GM11168 (cell line): ENCODE results near the gene ATP8B4.
"Not testable (repeated sequence)": the region's sequence is repeated elsewhere in the genome, so short reads cannot be mapped to it uniquely, and the experiment has no call there.

Experiments
- in situ Hi-C: fragments of 300-500 bp; cut with MboI; formaldehyde crosslinking; loops from one replicate; pipeline ENCODE4 v1.12.0; 2022; ENCODE audit warnings: low sequenced_read_pairs; ENCODE audit not compliant: unreplicated experiment

ATP8B4 gene

DNA sequence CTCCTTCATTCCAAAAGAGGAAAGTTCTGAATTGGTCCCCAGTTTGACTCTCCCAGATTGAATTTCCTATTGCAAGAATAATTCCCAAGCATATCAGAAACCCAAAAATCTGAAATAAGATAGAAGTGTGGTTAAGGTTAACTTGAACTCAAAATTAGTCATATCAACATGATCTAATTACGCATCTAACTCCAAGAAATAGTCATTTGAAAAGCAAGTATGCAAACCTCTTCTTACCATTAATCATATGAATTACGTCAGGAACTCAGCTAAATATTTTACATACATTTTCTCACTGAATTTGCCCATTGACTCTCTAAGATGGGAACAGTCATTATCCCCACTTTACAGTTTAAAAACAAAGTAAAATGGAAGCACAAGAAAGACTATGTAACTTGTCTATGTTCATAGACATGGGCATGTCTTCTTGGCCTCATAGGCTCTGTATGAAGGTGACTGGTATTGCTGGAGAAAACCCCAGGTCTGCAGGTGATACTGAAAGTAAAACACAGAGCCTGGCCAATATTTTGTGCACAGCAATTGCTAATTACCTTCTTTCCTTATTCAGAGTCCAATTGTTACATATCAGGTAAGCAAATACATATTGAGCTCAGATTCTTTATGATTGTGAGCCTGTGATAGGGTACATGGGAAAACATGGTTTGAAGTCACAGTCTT is 139.2 kb downstream of the ATP8B4 start:
- in situ Hi-C loops, result no loop called here

DNA sequence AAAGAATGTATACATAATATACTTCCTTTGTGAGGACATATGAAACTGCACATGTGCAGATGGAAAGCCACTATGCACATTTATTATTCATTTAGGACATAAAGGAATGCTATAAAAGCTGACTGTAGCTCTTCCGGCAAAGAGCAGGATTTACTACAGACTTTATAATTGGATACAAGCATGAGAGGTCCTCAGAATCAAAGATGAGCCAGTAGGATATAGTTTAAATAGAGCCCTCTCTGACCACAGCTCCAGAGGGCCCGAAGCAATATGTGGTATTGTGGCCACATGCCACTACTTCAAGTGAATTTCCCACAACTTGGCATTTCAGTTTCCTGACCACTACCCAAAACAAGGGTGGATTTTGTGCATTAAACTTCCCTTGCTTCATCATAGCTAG is 140.9 kb downstream of the ATP8B4 start:
- in situ Hi-C loops, result no loop called here

- in situ Hi-C loops, result no loop called here
These were observed 141.7 kb downstream of the ATP8B4 start for GRCh38 chr15:49977306-49977705.

DNA sequence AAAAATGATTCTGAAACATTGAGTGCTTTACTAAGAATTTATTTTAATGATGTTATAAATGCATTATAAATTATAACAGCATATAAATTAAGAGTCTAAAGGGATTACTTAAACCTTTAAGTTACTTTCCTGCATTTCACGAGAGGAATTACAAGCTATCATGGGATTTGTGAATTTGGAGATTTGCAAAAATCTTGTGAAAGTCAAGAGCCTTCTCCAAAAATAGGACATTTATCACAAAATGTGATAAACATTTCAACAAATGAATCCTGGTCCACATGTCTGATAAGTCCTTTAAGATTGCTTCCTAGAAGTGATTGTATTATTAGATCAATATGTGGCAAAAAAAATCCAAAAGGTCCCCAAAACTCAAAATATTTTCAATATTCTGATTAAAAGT is 154.5 kb downstream of the ATP8B4 start:
- in situ Hi-C loops, result no loop called here

DNA sequence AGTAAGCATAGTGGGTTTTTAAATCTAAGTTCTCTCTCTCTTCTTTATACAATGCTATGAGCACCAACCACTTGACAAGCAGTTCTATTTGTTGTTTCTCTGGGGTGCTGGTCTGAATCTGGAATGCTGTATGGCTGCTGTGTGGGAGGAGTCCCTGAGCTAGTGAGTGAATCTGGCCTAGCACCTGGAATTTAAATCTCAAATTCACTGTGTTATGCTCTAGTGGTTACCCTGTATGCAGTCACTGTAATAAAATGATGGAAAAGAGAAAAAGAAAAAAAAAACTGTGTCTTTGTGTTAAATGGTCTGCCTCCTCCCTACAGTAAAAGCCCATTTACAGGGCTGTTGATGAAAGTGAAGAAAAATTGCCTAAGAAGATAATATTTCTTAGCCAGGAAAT is 155.0 kb downstream of the ATP8B4 start:
- in situ Hi-C loops, result no loop called here

- in situ Hi-C loops, result not testable (repeated sequence)
These were observed 155.8 kb downstream of the ATP8B4 start for GRCh38 chr15:49963033-49963772.

GRCh38 chr15:49962044-49962602 is 156.9 kb downstream of the ATP8B4 start:
- in situ Hi-C loops, result no loop called here

- in situ Hi-C loops, result no loop called here
These were observed 165.6 kb downstream of the ATP8B4 start for GRCh38 chr15:49953421-49953820.

DNA sequence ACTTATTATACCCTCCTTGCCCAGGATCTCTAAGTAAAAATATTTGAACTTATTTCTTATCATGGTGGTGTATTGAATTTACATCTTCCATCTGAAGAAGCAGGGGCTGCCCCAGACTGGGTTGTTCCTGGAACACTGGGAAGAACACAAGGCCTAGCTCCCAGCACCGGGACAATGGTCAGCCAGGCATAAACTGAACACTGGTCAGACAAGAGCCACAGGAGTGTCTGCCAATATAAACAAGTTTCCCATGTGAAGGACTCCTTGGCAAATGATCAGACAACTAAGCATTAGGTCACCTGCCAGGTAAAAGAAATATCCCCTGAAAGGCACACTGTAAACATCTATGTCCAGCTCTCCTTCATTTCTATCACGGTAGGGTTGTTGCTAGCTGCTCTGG is 172.4 kb downstream of the ATP8B4 start:
- in situ Hi-C loops, result no loop called here

- in situ Hi-C loops, result no loop called here
These were observed 184.5 kb downstream of the ATP8B4 start for GRCh38 chr15:49934487-49934886.

GRCh38 chr15:49927189-49927861 is 191.7 kb downstream of the ATP8B4 start:
- in situ Hi-C loops, result no loop called here

GRCh38 chr15:49926740-49927139 is 192.3 kb downstream of the ATP8B4 start:
- in situ Hi-C loops, result no loop called here

DNA sequence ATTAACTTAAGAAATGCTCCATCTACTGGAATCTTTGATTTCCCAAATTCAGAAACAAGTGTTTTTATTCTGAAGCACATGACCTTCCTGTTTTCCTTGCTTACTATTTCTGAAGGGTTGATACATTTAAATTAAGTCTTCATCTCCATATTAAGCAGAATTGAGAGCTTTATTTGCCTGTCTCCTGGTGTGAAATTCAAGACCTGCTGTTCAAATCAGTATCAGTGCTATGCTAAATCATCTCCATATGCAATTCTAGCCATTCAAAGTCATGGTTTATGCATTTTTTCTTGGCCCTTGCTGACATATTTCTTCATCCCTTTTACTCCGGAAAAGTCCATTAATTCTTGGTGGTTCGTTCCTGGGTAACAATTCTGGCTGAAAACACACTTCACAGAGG is 195.4 kb downstream of the ATP8B4 start:
- in situ Hi-C loops, result no loop called here

DNA sequence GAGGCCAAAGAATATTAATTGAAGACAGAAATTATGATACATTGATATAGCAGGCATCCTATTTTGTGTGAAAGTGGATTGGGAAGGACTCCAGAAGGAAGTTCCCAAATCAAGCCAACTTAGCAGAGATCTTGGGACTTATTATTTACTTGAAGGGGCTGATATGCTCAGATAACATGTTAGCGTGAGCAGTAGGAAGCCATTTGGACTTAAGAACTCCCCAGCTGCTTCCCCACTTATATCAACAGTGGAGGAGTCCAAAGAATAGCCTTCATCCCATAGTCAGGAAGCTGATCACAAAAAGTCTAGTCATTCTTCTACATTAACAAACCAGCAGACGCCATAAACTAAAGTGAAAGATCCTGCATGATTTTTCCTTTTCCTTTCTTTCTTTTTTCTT is 200.0 kb downstream of the ATP8B4 start:
- in situ Hi-C loops, result no loop called here

DNA sequence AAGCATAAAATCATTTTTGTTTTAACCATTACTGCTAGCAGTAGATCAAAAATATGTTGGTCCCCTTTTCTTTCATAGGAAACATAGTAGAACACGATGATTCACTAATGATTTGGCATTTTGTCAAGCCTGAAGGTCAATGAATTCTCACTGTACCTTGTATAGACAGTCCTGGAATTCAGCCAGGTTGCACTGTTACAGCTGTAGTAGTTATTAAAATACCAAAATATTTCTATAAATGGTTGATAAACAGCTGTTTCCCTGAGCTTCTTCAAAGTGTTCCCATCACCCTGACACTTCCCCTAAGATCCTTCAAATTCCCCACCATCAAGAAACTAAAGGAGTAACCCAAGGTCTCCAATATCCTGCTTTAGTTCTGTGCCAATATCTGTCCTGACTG is 200.9 kb downstream of the ATP8B4 start:
- in situ Hi-C loops, result no loop called here

DNA sequence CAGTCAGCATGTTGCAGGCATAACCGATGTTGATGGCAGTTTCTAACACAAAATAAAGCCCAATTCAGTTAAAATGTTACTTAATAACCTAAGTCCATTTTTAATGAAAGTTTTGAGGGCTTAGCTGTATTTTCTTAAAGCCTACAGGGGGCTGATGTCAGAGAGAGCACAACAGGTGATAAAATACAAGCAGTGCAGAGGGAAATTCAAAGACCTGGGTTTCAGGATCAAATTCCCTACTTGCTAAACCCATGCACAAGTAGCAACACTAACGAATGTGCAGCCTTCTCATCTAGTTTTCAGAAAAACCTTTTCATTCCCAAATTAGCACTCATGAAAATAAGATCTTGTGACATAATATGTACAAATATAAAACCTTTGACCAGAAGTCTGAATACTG is 202.0 kb downstream of the ATP8B4 start:
- in situ Hi-C loops, result no loop called here

- in situ Hi-C loops, result no loop called here
These were observed 203.2 kb downstream of the ATP8B4 start for GRCh38 chr15:49915822-49916221.

DNA sequence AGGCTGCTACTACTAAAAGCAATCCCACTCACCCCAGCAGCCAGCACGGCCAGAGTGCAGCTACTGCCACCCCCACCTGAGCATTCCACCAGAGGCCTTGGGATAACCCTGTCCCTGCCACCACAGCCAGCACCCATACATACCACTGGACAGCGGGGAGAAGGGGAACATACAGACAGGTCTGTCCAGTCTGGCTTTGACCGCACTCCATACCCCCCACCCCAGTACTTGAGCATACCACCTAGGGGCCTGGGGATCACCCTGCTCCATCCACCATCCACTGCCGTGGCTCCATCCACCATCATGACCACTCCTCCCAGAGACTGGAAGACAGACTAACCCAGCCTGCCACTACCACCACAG is 210.1 kb downstream of the ATP8B4 start:
- in situ Hi-C loops, result no loop called here

- in situ Hi-C loops, result no loop called here
These were observed 210.6 kb downstream of the ATP8B4 start for GRCh38 chr15:49908236-49908932.

- in situ Hi-C loops, result no loop called here
These were observed 212.1 kb downstream of the ATP8B4 start for GRCh38 chr15:49906966-49907365.

GRCh38 chr15:49905221-49905620 is 213.8 kb downstream of the ATP8B4 start:
- in situ Hi-C loops, result no loop called here
